Endothelial cell of umbilical vein (primary cell): ENCODE data around the gene AKT3.

ENCODE experiments used
- CTCF ChIP-seq, 2 donors: IDR thresholded peaks; 1 replicate in 1 of 2; 2 replicates in 1 of 2; pipeline ENCODE4 v1.5.1; 2011; ENCODE audit warnings: low read length in 2 of 2, mild to moderate bottlenecking in 2 of 2, moderate library complexity in 2 of 2, control low read depth in 1 of 2, inconsistent platforms in 1 of 2, low read depth in 1 of 2; ENCODE audit not compliant: insufficient read depth in 1 of 2; ENCODE audit errors: extremely low read depth in 1 of 2
- EZH2 ChIP-seq: IDR thresholded peaks from 2 replicates; pipeline ENCODE4 v1.6.1; 2012; ENCODE audit warnings: borderline replicate concordance, low read depth, mild to moderate bottlenecking, moderate library complexity, low read length, inconsistent platforms; ENCODE audit not compliant: severe bottlenecking
- GATA2 ChIP-seq: IDR thresholded peaks from 2 replicates; pipeline ENCODE4 v1.7.0; 2011; ENCODE audit warnings: low read depth, mild to moderate bottlenecking, moderate library complexity, mixed read lengths, low read length; ENCODE audit not compliant: insufficient read length, insufficient read depth

GRCh38 chr1:243471754-243472745, 378.0 kb downstream of the AKT3 start:
- TF ChIP-seq CTCF (IDR thresholded peaks at IDR 0.05; ENCODE audit: extremely low read depth in 1 of 2, insufficient read depth in 1 of 2, low read depth in 1 of 2, low read length in 2 of 2) (no peak), EZH2 (no peak), GATA2 (no peak)
